DMS114 treated with DMSO at 0.1 percent for 48 hours (cell line): ENCODE data around the gene MSX1.

Experiments used
- DNase-seq: peaks from one replicate; lab custom pipeline; 2025; ENCODE audit not compliant: unreplicated experiment; lab: John Stamatoyannopoulos, UW

Gene MSX1

GRCh38 chr4:4840351-4840750, 19.1 kb upstream of the MSX1 start:
- DNase-seq, result no peak

- no peak for DNase-seq
These were observed 18.3 kb upstream of the MSX1 start for GRCh38 chr4:4841156-4841555.

GRCh38 chr4:4842476-4843441, 16.7 kb upstream of the MSX1 start:
- DNase-seq, result no peak

- DNase-seq, result no peak
These were observed 15.7 kb upstream of the MSX1 start for GRCh38 chr4:4843635-4844291.

- no peak for DNase-seq
These were observed 14.4 kb upstream of the MSX1 start for GRCh38 chr4:4845027-4845426.

- DNase-seq, result no peak
These were observed 12.5 kb upstream of the MSX1 start for GRCh38 chr4:4847011-4847410.

GRCh38 chr4:4848540-4848939, 10.9 kb upstream of the MSX1 start:
- DNase-seq, result no peak

GRCh38 chr4:4849106-4849505, 10.4 kb upstream of the MSX1 start:
- no peak for DNase-seq

- DNase-seq, result no peak
These were observed 9.8 kb upstream of the MSX1 start for GRCh38 chr4:4849524-4850193.

GRCh38 chr4:4851081-4851480, 8.4 kb upstream of the MSX1 start:
- no peak for DNase-seq

GRCh38 chr4:4851906-4852305, 7.6 kb upstream of the MSX1 start:
- DNase-seq, result no peak

- no peak for DNase-seq
These were observed 6.7 kb upstream of the MSX1 start for GRCh38 chr4:4852591-4853362.

GRCh38 chr4:4853371-4853823, 6.1 kb upstream of the MSX1 start:
- DNase-seq, result no peak

- no peak for DNase-seq
These were observed 5.4 kb upstream of the MSX1 start for GRCh38 chr4:4853921-4854648.

- DNase-seq, result no peak
These were observed 4.7 kb upstream of the MSX1 start for GRCh38 chr4:4854649-4855295.

GRCh38 chr4:4855301-4856070, 4.0 kb upstream of the MSX1 start:
- no peak for DNase-seq

GRCh38 chr4:4856071-4857000, 3.1 kb upstream of the MSX1 start:
- DNase-seq, result peak; percentile 29
